AG09309 (cell line): ENCODE measurements around the gene KIF5A.
"Not testable (repeated sequence)": the region's sequence is repeated elsewhere in the genome, so short reads cannot be mapped to it uniquely, and the experiment has no call there.

Experiments
- DNase-seq: peaks from one replicate; pipeline ENCODE4 v3.0.0-alpha.2; 2010; ENCODE audit warnings: low read depth
- H3K4me3 ChIP-seq: 2 replicates; pipeline ENCODE4 v1.5.1; 2011; ENCODE audit warnings: mild to moderate bottlenecking, low read depth, low read length, moderate library complexity; ENCODE audit not compliant: control insufficient read depth
- TF ChIP-seq, protein P1 (sequence below): IDR thresholded peaks from 2 replicates; pipeline ENCODE4 v1.5.1; 2011; ENCODE audit warnings: mild to moderate bottlenecking, low read depth, low read length, inconsistent platforms; ENCODE audit not compliant: insufficient read depth, control insufficient read depth; ENCODE audit errors: missing control alignments

KIF5A gene

DNA sequence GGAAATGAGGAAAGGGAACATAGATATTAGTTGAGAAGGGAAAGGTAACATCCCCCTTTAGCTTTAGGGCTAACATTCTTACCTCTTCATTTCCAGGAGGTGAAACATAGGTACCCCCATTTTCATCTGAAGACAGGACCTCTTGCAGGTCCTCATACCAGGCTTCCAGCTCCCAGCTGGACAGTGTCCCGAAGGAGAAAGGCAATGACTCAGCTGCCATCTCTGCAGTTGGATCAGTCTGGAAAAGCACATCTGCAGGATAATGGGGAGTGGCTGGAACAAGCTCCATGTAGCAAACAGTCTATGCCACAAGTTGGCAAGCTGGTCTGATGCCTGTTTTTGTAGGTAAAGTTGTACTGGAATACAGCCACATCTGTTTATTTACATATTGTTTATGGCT is 32.7 kb upstream of the KIF5A start:
- no peak overlapping the region for H3K4me3 ChIP-seq
- DNase-seq = no peak
- TF ChIP-seq, protein P1, sequence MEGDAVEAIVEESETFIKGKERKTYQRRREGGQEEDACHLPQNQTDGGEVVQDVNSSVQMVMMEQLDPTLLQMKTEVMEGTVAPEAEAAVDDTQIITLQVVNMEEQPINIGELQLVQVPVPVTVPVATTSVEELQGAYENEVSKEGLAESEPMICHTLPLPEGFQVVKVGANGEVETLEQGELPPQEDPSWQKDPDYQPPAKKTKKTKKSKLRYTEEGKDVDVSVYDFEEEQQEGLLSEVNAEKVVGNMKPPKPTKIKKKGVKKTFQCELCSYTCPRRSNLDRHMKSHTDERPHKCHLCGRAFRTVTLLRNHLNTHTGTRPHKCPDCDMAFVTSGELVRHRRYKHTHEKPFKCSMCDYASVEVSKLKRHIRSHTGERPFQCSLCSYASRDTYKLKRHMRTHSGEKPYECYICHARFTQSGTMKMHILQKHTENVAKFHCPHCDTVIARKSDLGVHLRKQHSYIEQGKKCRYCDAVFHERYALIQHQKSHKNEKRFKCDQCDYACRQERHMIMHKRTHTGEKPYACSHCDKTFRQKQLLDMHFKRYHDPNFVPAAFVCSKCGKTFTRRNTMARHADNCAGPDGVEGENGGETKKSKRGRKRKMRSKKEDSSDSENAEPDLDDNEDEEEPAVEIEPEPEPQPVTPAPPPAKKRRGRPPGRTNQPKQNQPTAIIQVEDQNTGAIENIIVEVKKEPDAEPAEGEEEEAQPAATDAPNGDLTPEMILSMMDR = no peak

DNA sequence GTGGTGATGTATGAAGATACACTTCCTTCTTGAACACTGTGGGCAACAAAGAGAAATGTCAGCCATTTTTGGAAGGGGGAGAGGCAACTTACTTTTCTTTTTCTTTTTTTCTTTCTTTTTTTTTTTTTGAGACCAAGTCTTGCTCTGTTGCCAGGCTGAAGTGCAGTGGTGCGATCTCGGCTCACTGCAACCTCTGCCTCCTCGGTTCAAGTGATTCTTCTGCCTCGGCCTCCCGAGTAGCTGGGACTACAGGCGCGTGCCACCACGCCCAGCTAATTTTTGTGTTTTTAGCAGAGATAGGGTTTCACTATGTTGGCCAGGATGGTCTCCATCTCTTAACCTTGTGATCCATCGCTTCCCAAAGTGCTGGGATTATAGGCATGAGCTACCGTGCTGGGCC is 32.1 kb upstream of the KIF5A start:
- DNase-seq = not testable (repeated sequence)
- peak overlapping the region; percentile 97 for H3K4me3 ChIP-seq

DNA sequence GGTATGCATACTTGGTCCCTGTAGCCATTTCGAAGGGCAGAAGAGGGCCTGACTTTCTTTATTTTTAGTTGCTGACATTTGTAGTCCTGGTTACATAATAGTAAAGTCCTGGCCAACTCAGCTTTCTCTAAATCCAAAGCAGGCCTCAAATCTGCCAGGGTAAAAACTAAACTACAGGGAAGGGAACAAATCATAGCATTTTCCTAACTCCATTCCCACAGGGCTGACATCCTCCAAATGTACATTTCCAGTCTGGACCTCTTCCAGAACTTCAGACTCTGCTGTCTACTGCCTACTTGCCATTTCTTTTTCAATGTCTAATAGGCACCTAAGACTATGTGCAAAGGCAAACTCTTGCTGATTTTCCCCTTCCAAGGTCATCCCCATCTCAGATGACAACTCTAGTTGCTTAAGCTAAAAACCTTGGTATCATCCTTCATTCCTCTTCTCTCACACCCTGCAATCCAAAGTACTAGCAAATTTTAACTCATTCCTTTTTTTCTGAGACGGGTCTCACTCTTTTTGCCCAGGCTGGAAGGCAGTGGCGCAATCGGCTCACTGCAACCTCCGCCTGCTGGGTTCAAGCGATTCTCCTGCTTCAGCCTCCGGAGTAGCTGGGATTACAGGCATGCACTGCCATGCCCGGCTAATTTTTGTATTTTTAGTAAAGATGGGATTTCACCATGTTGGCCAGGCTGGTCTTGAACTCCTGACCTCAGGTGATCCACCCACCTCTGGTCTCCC is 31.5 kb upstream of the KIF5A start:
- no peak for DNase-seq
- peak overlapping the region; percentile 97 for H3K4me3 ChIP-seq
- TF ChIP-seq, protein P1 = no peak

DNA sequence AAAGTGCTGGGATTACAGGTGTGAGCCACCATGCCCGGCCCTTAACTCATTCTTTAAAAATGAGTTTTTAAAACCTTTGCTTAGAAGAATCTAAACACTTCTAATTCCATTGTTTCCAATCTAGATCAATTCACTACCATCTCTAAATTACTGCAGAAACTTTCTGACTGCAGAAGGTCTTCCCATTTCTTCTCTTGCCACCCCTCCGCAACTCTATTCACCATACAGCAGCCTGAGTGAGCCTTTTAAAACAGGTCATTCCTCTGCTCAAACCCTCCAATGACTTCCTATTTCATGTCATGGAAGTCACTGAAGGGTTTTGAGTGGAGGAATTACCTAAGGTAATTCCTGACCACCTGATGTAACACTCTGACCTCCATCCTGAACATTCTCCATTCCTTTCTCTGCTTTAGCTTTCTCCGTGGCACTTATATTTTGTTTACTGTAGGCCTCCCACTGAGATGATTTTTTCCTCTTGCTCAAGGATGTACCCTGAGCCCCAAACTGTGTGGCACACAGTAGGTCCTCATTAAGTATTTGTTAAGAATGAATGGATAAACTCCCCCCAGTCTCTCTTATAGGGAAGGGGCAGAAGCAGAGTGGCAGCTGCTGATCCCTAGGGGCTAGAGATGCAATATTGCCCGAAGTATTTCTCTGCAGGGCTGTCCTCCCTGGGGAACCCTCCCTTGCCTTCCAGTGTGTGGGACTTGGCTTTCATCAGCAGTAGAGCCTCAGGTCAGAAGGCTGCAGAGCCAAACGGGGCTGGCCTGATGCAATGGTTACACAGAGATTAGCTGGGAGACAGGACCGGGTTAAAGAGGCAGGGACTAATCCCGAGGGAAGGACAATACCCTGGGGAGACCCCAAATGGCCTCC is 30.7 kb upstream of the KIF5A start:
- peak overlapping the region; percentile 97 for H3K4me3 ChIP-seq
- no peak for DNase-seq
- TF ChIP-seq, protein P1 = no peak

DNA sequence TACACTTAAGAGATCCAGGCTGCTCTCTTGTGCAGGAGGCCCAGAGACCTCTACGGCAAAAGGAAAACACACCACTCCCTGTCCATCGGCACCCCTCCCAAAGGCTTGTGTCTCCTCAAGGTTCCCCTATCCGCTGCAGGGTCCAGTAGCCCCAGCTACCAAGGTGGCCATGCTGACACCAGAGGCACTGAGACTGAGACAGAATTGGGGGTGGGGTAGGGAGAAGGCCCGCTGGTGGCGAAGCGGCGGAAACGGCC is 30.1 kb upstream of the KIF5A start:
- peak overlapping the region; percentile 97 for H3K4me3 ChIP-seq
- DNase-seq = no peak
- TF ChIP-seq, protein P1 = no peak

DNA sequence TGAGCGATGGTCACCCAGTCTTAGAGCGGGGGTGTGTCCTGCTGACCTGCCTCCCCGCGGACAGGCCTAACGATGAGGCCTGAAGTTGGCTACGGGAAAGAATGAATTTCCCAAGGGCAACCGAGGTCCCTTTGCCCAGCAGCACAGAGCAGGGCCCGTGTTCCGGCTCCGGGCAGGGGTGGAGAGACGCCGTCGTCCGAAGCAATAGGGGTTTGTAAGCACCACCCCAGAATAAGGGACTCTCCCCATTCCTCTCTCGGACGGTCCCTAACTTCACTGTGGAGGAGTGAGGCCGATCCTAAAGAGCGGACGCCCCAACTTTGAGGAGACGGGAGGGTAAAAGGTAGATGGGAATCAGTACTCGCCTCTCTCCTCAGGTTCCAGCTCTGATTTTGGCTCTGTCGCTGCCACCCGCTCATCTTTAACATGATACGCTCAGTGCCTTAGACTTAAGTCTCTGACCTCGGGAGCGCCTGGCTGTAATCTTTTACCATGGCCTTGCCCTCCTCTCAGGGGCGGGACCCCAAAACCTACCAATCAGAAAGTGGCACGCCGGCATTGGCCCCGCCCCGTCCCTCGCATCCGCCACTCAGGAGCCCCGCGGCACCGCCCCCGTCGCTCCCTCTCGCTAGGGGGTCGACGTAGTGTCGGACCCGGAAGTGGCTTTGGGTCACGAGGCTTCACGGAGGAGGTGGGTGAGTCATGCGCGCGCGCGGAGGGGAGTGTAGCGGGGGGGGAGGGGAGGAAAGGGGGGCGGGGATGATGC is 29.6 kb upstream of the KIF5A start, which contains the start of gene DDIT3:
DDIT3 (minus strand) TSS at position 462 of the 766 bp plus-strand sequence. CDS start 3,108 bp downstream, outside the sequence.
- DNase-seq = peak; percentile 92
- TF ChIP-seq, protein P1 = no peak
- peak within 1 kb of the TSS; percentile 97 for H3K4me3 ChIP-seq
